Tibial nerve (tissue), 4 donors: ENCODE measurements around the gene SERINC1.

Experiments used
- EP300 ChIP-seq, 2 donors: sonication (generic); formaldehyde crosslinking; IDR thresholded peaks; one replicate each; pipeline ENCODE4 v1.6.1; 2017; ENCODE audit warnings: antibody characterized with exemption in 2 of 2, mild to moderate bottlenecking in 1 of 2
- TF ChIP-seq, protein P1 (sequence below), 5 experiments: fragments of 200-600 bp in 3 of 5; fragments of 450-650 bp in 2 of 5; sonication (generic) in 3 of 5; IDR thresholded peaks; one replicate each; pipeline ENCODE4 v1.5.1; 2016 to 2019; ENCODE audit warnings: antibody characterized with exemption in 5 of 5, mild to moderate bottlenecking in 3 of 5, moderate library complexity in 2 of 5

- TF ChIP-seq, protein P1, sequence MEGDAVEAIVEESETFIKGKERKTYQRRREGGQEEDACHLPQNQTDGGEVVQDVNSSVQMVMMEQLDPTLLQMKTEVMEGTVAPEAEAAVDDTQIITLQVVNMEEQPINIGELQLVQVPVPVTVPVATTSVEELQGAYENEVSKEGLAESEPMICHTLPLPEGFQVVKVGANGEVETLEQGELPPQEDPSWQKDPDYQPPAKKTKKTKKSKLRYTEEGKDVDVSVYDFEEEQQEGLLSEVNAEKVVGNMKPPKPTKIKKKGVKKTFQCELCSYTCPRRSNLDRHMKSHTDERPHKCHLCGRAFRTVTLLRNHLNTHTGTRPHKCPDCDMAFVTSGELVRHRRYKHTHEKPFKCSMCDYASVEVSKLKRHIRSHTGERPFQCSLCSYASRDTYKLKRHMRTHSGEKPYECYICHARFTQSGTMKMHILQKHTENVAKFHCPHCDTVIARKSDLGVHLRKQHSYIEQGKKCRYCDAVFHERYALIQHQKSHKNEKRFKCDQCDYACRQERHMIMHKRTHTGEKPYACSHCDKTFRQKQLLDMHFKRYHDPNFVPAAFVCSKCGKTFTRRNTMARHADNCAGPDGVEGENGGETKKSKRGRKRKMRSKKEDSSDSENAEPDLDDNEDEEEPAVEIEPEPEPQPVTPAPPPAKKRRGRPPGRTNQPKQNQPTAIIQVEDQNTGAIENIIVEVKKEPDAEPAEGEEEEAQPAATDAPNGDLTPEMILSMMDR (IDR thresholded peaks at IDR 0.05): no peak
- TF ChIP-seq EP300 (IDR thresholded peaks at IDR 0.05): no peak
Observed at GRCh38 chr6:122404444-122404843, 67.2 kb downstream of the SERINC1 start.
